ENCODE results near the gene PSMD2.

The PSMD2 gene

GRCh38 chr3:184308744-184309143, 9.7 kb downstream of the PSMD2 start:
- Histone ChIP-seq H3K36me3 (ENCODE audit: control insufficient read depth, low read depth, low read length) (peaks cover 54% of the 10 kb centered on the region), H3K27ac (ENCODE audit: low read length) (no peak overlapping the region)

GRCh38 chr3:184311633-184312032, 12.6 kb downstream of the PSMD2 start:
- peaks cover 3% of the 10 kb centered on the region for H3K4me1 ChIP-seq (ENCODE audit: control insufficient read depth, low read depth, low read length)
- H3K36me3 ChIP-seq (ENCODE audit: control insufficient read depth, low read depth, low read length): peaks cover 28% of the 10 kb centered on the region
- H3K9ac ChIP-seq (ENCODE audit: low read length): no peak overlapping the region
- no peak overlapping the region for H3K27ac ChIP-seq (ENCODE audit: low read length)
- H3K9me3 ChIP-seq (ENCODE audit: control insufficient read depth, low read depth, low read length): no peaks in the 10 kb centered on the region
- no peak overlapping the region for H3K4me3 ChIP-seq (ENCODE audit: low read length)
- H3K27me3 ChIP-seq (ENCODE audit: control insufficient read depth, insufficient read depth, low read length): no peaks in the 10 kb centered on the region

More at GRCh38 chr3:184308744-184309143, 9.7 kb downstream of the PSMD2 start:
- Histone ChIP-seq H3K27me3 (ENCODE audit: control insufficient read depth, insufficient read depth, low read length) (no peaks in the 10 kb centered on the region), H3K4me1 (ENCODE audit: control insufficient read depth, low read depth, low read length) (no peaks in the 10 kb centered on the region), H3K4me3 (ENCODE audit: low read length) (no peak overlapping the region), H3K9ac (ENCODE audit: low read length) (no peak overlapping the region), H3K9me3 (ENCODE audit: control insufficient read depth, low read depth, low read length) (no peaks in the 10 kb centered on the region)

GRCh38 chr3:184314363-184314699, 15.3 kb downstream of the PSMD2 start, which contains the start of gene EIF4G1:
Gene EIF4G1 (plus strand): TSS chr3:184314606. CDS start chr3:184315797, 1,191 bp downstream.
- Histone ChIP-seq H3K36me3 (ENCODE audit: control insufficient read depth, low read depth, low read length) (peaks cover 24% of the 10 kb centered on the region), H3K4me3 (ENCODE audit: low read length) (peak within 1 kb of the TSS; percentile 92), H3K27ac (ENCODE audit: low read length) (no peak within 1 kb of the TSS), H3K9me3 (ENCODE audit: control insufficient read depth, low read depth, low read length) (no peaks in the 10 kb centered on the region), H3K27me3 (ENCODE audit: control insufficient read depth, insufficient read depth, low read length) (no peaks in the 10 kb centered on the region), H3K9ac (ENCODE audit: low read length) (peak within 1 kb of the TSS; percentile 91), H3K4me1 (ENCODE audit: control insufficient read depth, low read depth, low read length) (peaks cover 3% of the 10 kb centered on the region)

- no peaks in the 10 kb centered on the region for H3K27me3 ChIP-seq (ENCODE audit: control insufficient read depth, insufficient read depth, low read length)
- peaks cover 29% of the 10 kb centered on the region for H3K36me3 ChIP-seq (ENCODE audit: control insufficient read depth, low read depth, low read length)
- H3K9me3 ChIP-seq (ENCODE audit: control insufficient read depth, low read depth, low read length): no peaks in the 10 kb centered on the region
- H3K4me3 ChIP-seq (ENCODE audit: low read length): peak overlapping the region; percentile 92
- peak overlapping the region; percentile 91 for H3K9ac ChIP-seq (ENCODE audit: low read length)
- H3K27ac ChIP-seq (ENCODE audit: low read length): no peak overlapping the region
- H3K4me1 ChIP-seq (ENCODE audit: control insufficient read depth, low read depth, low read length): peaks cover 3% of the 10 kb centered on the region
These were observed 15.9 kb downstream of the PSMD2 start for GRCh38 chr3:184314700-184315542.

GRCh38 chr3:184315543-184315867, 16.5 kb downstream of the PSMD2 start:
- Histone ChIP-seq H3K4me3 (ENCODE audit: low read length) (peak overlapping the region; percentile 92), H3K27me3 (ENCODE audit: control insufficient read depth, insufficient read depth, low read length) (no peaks in the 10 kb centered on the region), H3K4me1 (ENCODE audit: control insufficient read depth, low read depth, low read length) (peaks cover 3% of the 10 kb centered on the region), H3K9ac (ENCODE audit: low read length) (peak overlapping the region; percentile 91), H3K27ac (ENCODE audit: low read length) (no peak overlapping the region), H3K9me3 (ENCODE audit: control insufficient read depth, low read depth, low read length) (no peaks in the 10 kb centered on the region), H3K36me3 (ENCODE audit: control insufficient read depth, low read depth, low read length) (peaks cover 33% of the 10 kb centered on the region)

- Histone ChIP-seq H3K9ac (ENCODE audit: low read length) (peak overlapping the region; percentile 91), H3K4me3 (ENCODE audit: low read length) (peak overlapping the region; percentile 92), H3K27me3 (ENCODE audit: control insufficient read depth, insufficient read depth, low read length) (no peaks in the 10 kb centered on the region), H3K4me1 (ENCODE audit: control insufficient read depth, low read depth, low read length) (peaks cover 3% of the 10 kb centered on the region), H3K36me3 (ENCODE audit: control insufficient read depth, low read depth, low read length) (peaks cover 39% of the 10 kb centered on the region), H3K27ac (ENCODE audit: low read length) (no peak overlapping the region), H3K9me3 (ENCODE audit: control insufficient read depth, low read depth, low read length) (no peaks in the 10 kb centered on the region)
These were observed 17.0 kb downstream of the PSMD2 start for GRCh38 chr3:184315871-184316661.

GRCh38 chr3:184316792-184317191, 17.8 kb downstream of the PSMD2 start:
- Histone ChIP-seq H3K4me1 (ENCODE audit: control insufficient read depth, low read depth, low read length) (peaks cover 3% of the 10 kb centered on the region), H3K9ac (ENCODE audit: low read length) (no peak overlapping the region)

GRCh38 chr3:184317201-184317600, 18.2 kb downstream of the PSMD2 start:
- Histone ChIP-seq H3K36me3 (ENCODE audit: control insufficient read depth, low read depth, low read length) (peaks cover 50% of the 10 kb centered on the region), H3K9me3 (ENCODE audit: control insufficient read depth, low read depth, low read length) (no peaks in the 10 kb centered on the region), H3K9ac (ENCODE audit: low read length) (no peak overlapping the region), H3K4me3 (ENCODE audit: low read length) (no peak overlapping the region), H3K27me3 (ENCODE audit: control insufficient read depth, insufficient read depth, low read length) (no peaks in the 10 kb centered on the region), H3K4me1 (ENCODE audit: control insufficient read depth, low read depth, low read length) (peaks cover 3% of the 10 kb centered on the region), H3K27ac (ENCODE audit: low read length) (no peak overlapping the region)

More at GRCh38 chr3:184316792-184317191, 17.8 kb downstream of the PSMD2 start:
- H3K36me3 ChIP-seq (ENCODE audit: control insufficient read depth, low read depth, low read length): peaks cover 46% of the 10 kb centered on the region
- H3K4me3 ChIP-seq (ENCODE audit: low read length): peak overlapping the region; percentile 92
- H3K9me3 ChIP-seq (ENCODE audit: control insufficient read depth, low read depth, low read length): no peaks in the 10 kb centered on the region
- H3K27ac ChIP-seq (ENCODE audit: low read length): no peak overlapping the region
- H3K27me3 ChIP-seq (ENCODE audit: control insufficient read depth, insufficient read depth, low read length): no peaks in the 10 kb centered on the region

GRCh38 chr3:184320104-184320445, 21.0 kb downstream of the PSMD2 start:
- H3K4me1 ChIP-seq (ENCODE audit: control insufficient read depth, low read depth, low read length): peaks cover 3% of the 10 kb centered on the region
- no peak overlapping the region for H3K27ac ChIP-seq (ENCODE audit: low read length)
- no peak overlapping the region for H3K9ac ChIP-seq (ENCODE audit: low read length)
- no peaks in the 10 kb centered on the region for H3K27me3 ChIP-seq (ENCODE audit: control insufficient read depth, insufficient read depth, low read length)
- H3K4me3 ChIP-seq (ENCODE audit: low read length): no peak overlapping the region
- peaks cover 79% of the 10 kb centered on the region for H3K36me3 ChIP-seq (ENCODE audit: control insufficient read depth, low read depth, low read length)
- H3K9me3 ChIP-seq (ENCODE audit: control insufficient read depth, low read depth, low read length): no peaks in the 10 kb centered on the region

- Histone ChIP-seq H3K27me3 (ENCODE audit: control insufficient read depth, insufficient read depth, low read length) (no peaks in the 10 kb centered on the region), H3K9ac (ENCODE audit: low read length) (no peak overlapping the region), H3K27ac (ENCODE audit: low read length) (no peak overlapping the region), H3K36me3 (ENCODE audit: control insufficient read depth, low read depth, low read length) (peaks cover 92% of the 10 kb centered on the region), H3K4me1 (ENCODE audit: control insufficient read depth, low read depth, low read length) (no peaks in the 10 kb centered on the region), H3K4me3 (ENCODE audit: low read length) (no peak overlapping the region), H3K9me3 (ENCODE audit: control insufficient read depth, low read depth, low read length) (no peaks in the 10 kb centered on the region)
These were observed 22.6 kb downstream of the PSMD2 start for GRCh38 chr3:184321666-184322065.

GRCh38 chr3:184322731-184323487, 23.9 kb downstream of the PSMD2 start:
- H3K4me1 ChIP-seq (ENCODE audit: control insufficient read depth, low read depth, low read length): no peaks in the 10 kb centered on the region
- no peak overlapping the region for H3K4me3 ChIP-seq (ENCODE audit: low read length)
- H3K27me3 ChIP-seq (ENCODE audit: control insufficient read depth, insufficient read depth, low read length): no peaks in the 10 kb centered on the region
- H3K27ac ChIP-seq (ENCODE audit: low read length): no peak overlapping the region
- peaks cover 93% of the 10 kb centered on the region for H3K36me3 ChIP-seq (ENCODE audit: control insufficient read depth, low read depth, low read length)
- no peak overlapping the region for H3K9ac ChIP-seq (ENCODE audit: low read length)
- no peaks in the 10 kb centered on the region for H3K9me3 ChIP-seq (ENCODE audit: control insufficient read depth, low read depth, low read length)

Measured in iPS-18a (cell line).